Measurements from ENCODE around the gene HSPA1L.

The HSPA1L gene

DNA sequence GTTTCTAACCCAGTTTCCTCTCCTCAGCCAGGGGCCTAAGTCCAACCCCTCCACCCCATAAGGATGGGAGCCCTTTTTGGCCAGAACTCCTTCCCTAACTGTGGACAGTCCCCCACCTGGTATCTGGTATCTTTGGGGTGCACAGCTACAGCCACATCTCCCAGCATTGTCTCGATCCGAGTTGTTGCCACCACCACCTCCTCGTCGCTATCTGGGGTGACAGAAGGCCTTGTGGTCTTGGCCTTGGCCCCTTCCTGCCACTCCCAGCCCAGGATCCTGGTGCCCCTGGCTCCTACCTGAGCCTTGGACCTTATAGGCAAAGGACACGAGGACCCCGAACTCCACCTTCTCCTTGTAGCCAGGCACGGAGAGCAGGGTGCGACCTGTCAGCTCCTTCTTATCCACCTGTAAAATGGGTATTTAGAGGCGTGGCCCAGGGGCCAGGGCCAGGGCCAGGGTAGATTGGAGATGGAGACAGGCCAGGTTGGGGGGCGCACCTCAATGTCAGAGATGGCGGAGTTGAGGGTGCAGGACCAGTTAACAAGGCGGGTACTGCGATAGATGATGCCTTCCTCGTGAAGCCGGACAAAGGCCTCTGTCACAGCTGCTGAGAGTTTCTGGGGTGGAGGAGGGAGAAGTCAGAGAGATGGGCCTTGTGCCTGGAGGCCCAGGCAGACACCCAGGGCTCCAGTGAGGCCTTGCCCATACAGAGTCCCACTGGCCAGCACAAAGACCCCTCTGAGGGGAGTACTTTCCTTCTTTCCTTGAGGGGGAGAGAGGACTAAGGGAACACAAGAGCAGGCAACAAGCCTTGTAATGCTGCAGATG lies 30.8 kb downstream of the HSPA1L start:
- no peak for DNase-seq (ENCODE audit: low read depth in 4 of 4, low spot score in 1 of 4)

DNA sequence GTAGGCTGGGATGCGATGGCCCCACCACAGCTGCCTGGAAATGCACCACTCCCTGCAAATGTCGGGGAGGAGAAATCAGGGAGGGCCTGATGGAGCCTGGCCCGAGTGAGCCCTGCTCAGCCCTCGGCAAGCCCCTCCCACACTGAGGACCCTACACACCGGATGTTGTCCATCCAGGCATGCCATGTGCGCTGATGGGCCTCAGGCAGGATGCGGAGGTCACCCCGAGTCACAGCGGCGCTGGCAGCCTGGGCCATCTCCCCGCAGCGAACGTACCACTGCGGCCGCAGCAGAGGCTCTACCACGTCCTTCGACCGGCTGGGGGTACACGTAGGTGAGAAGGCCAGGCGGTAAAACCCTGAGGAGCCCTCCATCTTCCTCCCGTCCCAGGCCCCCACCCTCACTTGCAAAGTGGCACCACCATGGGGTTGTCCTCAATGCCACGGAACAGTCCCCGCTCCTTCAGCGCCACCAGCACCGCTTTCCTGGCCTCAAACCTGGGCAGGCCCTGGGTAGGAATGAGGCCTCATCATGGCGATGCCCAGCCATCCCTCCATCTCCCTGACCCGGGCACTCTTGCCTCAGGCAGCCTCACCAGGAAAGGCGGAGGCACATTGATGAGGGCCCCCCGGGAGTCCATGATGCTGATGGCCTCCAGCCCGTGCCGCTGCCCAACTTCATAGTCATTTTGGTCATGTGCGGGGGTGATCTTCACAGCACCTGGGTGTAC lies 32.8 kb downstream of the HSPA1L start:
- DNase-seq (ENCODE audit: low read depth in 4 of 4, low spot score in 1 of 4) = no peak

DNA sequence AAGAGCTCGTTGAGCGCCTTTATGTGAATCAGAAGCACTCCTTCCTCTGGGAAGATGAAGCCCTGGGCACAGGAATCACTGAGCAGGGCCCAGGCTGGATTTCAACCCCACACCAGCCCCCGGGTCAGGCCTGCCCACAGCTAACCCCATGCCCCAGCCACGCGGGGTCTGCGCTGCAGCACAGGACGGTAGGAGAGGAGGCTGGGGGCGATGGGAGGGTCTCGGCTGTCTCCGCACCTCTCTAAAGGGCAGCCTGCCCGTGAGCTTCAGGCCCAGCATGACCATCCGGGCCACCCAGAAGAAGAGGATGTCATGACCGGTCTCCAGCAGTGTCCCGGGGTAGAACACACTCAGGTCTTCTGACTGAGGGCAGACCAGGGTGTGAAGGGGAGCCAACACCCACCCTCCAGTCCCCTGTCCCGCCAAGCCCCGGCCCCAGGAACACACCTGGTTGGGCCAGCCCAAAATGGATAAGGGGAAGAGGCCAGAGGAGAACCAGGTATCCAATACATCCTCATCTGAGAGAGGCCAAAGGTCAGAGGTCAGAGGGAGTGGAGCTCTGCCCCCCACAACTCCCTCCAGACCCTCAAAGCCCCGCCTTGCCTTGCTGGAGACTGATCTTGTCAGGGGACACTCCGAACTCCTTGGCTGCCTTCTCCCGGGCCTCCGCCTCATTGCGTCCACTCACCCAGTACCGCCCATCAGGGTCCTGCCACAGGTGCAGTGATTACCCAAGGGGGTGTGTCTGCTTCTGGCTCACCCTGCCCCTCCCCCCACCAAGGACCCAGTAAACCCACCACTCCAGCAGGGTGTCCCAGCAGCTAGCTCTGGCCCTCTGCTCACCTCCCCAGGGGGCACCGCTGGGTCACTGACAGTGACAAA lies 33.6 kb downstream of the HSPA1L start:
- no peak for DNase-seq (ENCODE audit: low read depth in 4 of 4, low spot score in 1 of 4)

DNA sequence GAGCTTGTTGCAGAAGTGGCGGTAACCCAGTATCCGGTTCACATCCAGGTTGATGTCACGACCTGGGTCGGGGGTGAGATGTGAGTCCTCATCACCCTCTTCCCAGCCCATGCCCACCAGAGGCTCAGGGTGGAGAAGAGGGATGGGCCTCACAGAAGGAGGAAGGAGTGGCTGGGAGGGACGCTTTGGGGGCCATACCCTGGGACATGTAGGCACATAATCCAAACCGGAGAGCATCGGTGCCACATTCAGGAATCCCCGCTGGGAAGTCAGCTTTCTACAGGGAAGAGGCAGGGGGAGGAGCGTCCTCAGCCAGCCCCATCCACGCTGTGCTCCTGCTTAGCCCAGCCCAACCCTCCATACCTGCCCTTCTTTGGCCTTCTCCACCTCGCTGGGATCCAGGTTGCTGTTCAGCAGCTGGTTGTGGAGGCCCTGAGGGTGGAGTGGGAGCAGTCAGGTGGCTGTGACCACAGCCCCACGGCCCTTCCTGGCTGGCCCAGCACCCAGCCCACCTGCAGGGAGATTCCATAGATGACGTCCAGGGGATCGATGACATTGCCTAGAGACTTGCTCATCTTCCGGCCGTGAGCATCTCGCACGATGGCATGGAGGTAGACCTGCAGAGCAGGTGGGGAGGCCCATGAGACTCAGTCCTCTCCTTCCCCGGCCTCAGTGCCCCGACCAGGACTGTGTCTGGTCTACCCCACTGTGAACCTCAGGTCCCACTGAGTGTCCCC lies 34.4 kb downstream of the HSPA1L start:
- DNase-seq (ENCODE audit: low read depth in 4 of 4, low spot score in 1 of 4) = no peak

GRCh38 chr6:31779908-31780307 lies 35.2 kb downstream of the HSPA1L start:
- DNase-seq (ENCODE audit: low read depth in 4 of 4, low spot score in 1 of 4) = no peak

- DNase-seq (ENCODE audit: low read depth in 4 of 4, low spot score in 1 of 4) = no peak
Observed at GRCh38 chr6:31778999-31779885, 35.8 kb downstream of the HSPA1L start.

DNA sequence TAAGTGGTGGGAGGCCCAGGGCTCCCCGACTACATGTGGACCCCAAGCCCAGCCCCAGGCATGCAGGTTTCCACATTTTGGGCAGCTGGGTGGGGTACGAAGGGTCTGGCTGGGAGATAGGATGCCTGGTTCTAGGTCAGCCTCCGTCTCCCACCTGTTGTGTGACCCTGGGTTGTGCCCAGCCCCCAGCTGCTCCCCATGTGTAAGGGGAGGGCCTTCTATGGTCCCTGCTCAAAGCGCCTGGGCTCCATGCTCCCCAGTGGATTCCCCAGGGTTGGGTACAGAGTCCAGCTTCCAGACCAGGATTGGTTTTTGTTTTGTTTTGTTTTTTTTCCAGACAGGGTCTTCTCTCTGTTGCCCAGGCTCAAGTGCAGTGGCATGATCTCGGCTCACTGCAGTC lies 36.9 kb downstream of the HSPA1L start:
- DNase-seq (ENCODE audit: low read depth in 4 of 4, low spot score in 1 of 4) = no peak

- DNase-seq (ENCODE audit: low read depth in 4 of 4, low spot score in 1 of 4) = no peak
Observed at GRCh38 chr6:31777667-31778050, 37.4 kb downstream of the HSPA1L start.

DNA sequence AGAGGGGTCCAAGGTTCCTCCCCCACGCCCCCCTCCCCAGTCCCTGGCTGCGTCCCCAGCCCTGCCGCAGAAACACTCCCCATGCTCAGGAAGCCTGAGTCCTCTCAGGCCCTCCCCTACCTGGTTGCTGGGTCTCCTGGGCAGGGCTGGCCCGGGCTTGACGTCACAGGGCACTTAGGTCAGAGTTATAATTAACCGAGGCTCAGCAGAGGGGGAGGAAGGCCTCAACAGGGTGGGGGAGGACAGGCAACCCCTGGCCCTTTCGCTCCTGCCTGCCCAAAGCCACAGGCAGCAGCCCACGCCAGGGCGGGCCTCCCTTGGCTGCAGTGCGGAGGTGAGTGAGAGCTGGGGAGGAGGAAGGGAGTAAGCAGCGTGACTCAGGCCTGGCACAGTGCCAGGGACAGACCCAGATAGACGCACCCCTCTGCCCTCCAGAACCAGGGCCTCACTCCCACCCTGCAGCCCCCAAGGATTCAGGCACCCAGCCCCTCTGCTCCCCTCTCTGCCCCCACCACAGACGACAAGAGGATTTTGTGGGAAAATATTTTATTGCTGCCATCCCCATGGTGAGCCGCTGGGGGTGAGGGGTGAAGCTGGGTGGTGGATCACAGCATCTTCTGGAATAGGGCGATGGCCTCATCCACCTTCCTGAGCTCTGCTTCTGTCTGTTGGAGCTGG lies 38.0 kb downstream of the HSPA1L start, which contains the start of gene VWA7:
VWA7 (minus strand) TSS at position 340 of the 678 bp plus-strand sequence. CDS start 549 bp downstream, outside the sequence.
- peak; percentile 46 to 75 (median 60) for DNase-seq (ENCODE audit: low read depth in 4 of 4, low spot score in 1 of 4)

DNA sequence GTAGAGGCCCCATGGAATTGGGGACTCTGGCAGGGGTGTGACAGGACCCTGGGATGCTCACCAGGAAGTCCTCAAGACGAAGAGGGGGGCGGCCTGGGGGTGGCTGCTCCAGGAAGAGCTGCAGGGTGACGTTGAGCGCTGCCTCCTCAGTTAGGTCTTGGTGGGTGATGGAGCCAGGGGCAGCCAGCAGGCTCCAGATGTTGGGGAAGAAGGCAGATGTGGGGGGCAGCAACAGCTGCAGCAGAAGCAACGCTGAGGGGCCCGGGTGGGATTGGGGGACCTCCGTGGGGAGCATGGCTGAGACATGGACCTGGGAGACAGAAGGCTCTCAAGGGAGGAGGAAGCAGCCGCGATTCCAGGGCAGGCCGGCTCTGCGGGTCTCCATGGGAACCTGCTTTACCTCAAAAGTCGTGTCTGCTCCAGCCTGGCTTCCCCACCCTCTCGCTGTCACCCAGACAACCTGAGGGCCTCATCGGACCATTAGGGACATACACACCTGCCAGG lies 38.5 kb downstream of the HSPA1L start:
- no peak for DNase-seq (ENCODE audit: low read depth in 4 of 4, low spot score in 1 of 4)

- DNase-seq (ENCODE audit: low read depth in 4 of 4, low spot score in 1 of 4) = no peak
Observed at GRCh38 chr6:31775633-31776484, 39.2 kb downstream of the HSPA1L start.

DNA sequence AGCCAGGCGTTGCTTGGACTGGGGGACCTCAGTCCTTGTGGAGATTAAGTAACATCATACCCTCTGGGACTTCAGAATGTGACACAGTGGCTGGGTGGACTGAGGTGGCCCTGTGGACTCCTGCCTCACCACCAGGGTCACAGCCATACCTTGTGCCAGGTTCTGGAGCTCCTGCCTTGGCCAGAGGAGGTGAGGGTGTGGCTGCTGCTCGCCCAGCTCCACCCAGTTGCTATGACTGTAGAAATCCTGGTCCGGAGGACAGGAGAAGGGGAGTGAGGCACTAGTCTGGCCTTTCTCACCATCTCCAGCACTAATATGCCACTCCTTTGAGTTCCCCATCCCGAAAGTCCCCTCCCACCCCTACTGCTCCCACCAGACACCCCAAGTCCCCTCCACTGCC lies 39.9 kb downstream of the HSPA1L start:
- no peak for DNase-seq (ENCODE audit: low read depth in 4 of 4, low spot score in 1 of 4)

DNA sequence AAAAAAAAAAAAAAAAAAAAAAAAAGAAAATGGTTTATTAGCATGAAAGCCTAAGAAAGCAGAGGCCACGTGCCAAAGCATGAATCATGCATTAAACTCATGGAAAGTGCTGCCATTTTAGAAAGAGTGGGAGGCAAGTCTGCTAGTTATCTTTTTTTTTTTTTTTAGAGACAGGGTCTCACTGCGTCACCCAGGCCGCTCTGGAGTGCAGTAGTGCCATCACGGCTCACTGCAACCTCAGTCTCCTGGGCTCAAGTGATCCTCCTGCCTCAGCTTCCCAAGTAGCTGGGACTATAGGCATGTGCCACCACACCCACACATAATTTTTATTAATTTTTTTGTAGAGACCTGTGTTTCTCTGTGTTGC lies 43.1 kb downstream of the HSPA1L start:
- no peak for DNase-seq (ENCODE audit: low read depth in 4 of 4, low spot score in 1 of 4)

- DNase-seq (ENCODE audit: low read depth in 4 of 4, low spot score in 1 of 4) = no peak
Observed at GRCh38 chr6:31770860-31771259, 44.2 kb downstream of the HSPA1L start.

- DNase-seq (ENCODE audit: low read depth in 4 of 4, low spot score in 1 of 4) = peak; percentile 45 to 75 (median 62)
Observed at GRCh38 chr6:31769684-31770371, 45.3 kb downstream of the HSPA1L start.

GRCh38 chr6:31768363-31769257 lies 46.5 kb downstream of the HSPA1L start:
- DNase-seq (ENCODE audit: low read depth in 4 of 4, low spot score in 1 of 4) = no peak
